CD4-positive, alpha-beta T cell treated with Interleukin-15 for 4 hours (primary cell): ENCODE results near the gene NEGR1.

Experiments
- DNase-seq: peaks from one replicate; pipeline ENCODE4 v3.0.0-alpha.2; 2020; ENCODE audit warnings: low spot score

NEGR1 gene

DNA sequence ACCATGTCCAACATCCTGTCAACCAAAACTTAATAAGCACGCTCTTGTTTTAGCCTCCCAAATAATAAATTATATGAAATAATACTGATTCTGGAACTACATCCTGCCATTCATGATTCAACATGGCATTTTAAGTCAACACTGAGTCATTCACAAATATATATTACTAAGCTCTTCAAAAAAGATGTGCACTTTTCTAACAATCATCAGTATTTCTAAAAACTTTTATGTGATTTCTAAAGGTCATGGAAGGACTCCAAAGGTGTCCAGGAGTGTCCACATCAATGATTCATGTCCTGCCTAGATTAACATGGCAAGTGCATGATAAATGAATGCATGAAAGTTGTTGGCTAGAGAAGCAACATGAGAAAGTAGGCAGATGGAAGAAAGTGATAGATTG, 51.6 kb downstream of the NEGR1 start:
- DNase-seq = no peak

- no peak for DNase-seq
Measured at GRCh38 chr1:72229893-72230292, 52.4 kb downstream of the NEGR1 start.

DNA sequence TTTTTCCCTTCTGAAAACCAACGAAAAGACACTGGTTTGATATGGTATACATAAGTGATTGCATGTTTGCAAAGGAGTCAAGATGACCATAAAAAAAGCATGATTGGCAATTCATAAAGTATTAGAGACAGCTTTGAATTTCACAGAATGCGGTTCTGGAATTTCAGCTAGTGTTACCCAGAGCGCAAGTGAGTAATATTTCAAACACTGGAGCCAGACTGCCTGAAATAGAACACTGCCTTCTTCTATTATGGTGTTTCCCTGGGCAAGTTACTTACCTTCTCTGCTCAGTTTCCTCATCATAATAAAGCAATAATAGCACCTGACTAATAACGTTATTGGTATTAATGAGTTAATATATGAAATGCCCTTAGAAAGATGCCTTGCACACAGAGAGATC, 54.7 kb downstream of the NEGR1 start:
- DNase-seq = no peak

DNA sequence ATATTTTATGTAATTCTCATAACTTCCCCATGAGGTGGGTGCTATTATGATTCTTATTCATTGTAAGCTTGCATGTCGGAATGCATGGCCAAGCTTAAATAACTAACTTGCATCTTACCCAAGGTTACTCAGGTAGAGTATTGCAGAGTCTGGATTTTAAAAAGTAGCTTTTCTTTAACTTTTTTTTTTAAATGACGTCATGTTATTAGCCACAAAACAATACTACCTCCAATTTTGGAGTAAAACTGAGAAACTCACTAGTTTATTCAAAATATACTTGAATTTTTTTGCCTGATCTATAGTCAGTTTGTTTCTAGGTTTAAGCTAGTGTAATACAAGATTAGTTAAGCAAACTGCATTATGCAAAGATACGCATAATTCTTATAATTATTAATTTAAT, 57.8 kb downstream of the NEGR1 start:
- no peak for DNase-seq

DNA sequence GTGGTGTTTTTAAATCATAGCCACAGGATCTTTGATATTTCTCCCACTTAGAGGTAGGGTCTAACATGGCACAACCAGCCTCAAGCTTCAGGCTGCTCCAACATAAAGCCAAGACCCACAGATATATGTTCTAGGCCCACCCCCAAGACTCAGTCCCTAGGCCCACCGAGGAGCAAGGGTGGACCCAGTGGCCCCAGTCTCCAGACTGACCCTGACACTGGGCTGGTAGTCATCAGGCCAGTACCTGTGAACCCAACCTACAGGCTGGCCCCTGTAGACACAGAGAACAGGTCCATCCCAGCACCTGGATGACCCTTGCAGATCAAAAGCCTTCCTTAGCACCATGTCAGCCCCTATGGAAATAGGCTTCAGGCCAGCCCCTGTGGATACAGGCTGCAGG, 60.5 kb downstream of the NEGR1 start:
- DNase-seq = no peak

- DNase-seq = no peak
Measured at GRCh38 chr1:72218141-72218739, 64.1 kb downstream of the NEGR1 start.

GRCh38 chr1:72207059-72207458, 75.3 kb downstream of the NEGR1 start:
- no peak for DNase-seq

GRCh38 chr1:72202761-72203160, 79.6 kb downstream of the NEGR1 start:
- DNase-seq = no peak

DNA sequence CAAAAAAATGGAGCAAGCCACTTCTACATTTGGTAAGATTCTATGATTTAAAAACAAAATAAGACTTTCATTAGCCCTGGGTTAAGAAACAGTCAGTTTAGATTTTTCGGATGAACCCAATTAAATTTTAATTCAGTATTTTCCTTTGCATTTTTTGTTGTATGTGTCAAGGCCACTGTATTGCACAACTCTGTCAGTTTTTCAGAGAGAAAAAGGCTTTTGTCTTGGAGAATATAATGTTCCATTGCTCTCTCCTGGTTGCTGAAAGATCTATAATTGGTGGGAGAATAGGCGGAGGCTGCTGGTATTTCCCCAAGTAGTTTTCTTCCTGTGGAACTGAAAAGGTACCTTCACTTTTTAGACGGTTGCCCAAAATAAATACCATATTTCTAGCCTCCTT, 84.6 kb downstream of the NEGR1 start:
- DNase-seq = no peak

- DNase-seq = no peak
Measured at GRCh38 chr1:72186733-72187307, 95.5 kb downstream of the NEGR1 start.

DNA sequence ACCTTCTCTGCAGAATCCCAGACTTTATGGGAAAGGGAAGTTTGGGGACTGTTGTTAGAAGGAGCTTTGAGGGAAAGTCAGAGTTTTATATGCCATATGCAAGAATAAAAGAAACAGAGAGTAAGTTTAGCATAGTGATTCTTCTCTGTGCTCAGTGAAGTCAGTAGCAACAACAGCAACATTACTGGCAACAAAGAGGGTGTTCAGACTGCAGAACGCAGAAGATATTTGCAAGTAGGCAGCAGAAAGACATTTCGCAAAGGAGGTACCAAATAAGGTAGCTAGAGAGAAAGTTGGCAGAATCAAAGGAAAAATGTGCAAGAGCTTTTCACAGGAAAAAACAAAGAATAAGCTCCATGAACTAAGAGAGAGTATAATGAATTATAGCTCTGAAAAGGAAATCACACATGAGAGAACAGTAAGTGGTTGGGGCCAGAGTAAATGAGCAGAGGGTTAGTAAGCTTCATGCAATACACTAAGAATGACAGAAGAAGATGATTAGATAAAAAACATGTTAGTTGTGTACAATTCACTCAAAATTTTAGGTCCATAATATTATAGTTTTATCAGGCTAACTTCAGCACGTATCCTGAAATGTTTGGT, 98.1 kb downstream of the NEGR1 start:
- no peak for DNase-seq

DNA sequence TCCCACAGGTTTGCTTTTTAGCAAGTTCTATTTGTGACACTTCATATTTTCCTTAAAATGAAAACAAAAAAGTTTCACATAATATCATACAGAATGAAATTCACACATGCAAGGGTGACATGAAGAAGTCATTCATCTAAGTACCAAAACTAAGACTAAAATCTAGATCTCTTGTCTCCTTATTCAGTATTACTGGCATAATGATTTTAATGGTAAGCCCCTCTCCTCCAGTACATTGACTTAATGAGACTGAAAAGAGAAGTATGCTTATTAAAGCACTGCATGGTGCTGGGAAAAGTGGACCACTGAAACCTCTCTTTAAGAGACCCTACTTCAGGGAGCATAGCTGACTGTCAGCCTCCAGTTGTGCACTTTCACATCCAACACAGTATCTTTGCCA, 99.5 kb downstream of the NEGR1 start:
- DNase-seq = no peak

- DNase-seq = no peak
Measured at GRCh38 chr1:72178266-72178665, 104.1 kb downstream of the NEGR1 start.

DNA sequence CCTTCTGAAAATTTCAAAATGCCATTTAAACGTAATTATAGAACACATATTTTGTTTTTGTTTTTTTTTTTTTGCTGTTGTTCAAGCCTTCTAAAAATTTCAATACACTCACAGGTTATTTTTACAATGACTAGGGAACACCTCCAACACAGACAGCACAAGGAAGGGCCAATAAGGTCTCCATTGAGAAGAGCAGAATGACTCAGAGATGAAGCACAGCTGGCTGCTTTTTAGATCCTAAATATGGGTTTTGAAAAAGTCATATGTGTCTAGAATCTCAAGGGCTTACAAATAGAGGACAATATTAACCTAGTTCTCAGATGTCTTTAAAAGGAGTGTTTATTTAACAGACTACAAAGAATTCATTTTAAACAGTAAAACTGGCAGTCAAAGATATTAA, 104.6 kb downstream of the NEGR1 start:
- no peak for DNase-seq

- DNase-seq = no peak
Measured at GRCh38 chr1:72170246-72170645, 112.1 kb downstream of the NEGR1 start.

- no peak for DNase-seq
Measured at GRCh38 chr1:72166426-72166825, 115.9 kb downstream of the NEGR1 start.

- no peak for DNase-seq
Measured at GRCh38 chr1:72150508-72150907, 131.8 kb downstream of the NEGR1 start.

DNA sequence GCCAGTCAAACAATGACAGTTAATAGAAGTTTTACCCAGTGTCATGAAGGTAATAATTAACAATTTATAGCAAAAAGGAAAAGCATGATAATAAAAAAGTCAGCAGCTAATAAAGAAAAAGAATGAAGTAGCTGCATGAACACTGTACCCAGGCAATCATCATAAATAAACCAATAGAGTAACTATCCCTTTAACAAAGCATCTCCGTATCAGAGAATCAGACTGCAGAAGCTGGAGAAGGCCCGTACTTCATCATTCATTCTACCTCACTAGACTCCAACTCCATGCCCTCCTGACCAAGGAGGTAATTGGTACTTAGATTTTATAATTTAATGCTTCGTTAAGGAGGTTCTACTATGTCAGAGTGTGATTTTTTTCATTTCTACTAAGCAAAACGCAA, 140.5 kb downstream of the NEGR1 start:
- DNase-seq = no peak

DNA sequence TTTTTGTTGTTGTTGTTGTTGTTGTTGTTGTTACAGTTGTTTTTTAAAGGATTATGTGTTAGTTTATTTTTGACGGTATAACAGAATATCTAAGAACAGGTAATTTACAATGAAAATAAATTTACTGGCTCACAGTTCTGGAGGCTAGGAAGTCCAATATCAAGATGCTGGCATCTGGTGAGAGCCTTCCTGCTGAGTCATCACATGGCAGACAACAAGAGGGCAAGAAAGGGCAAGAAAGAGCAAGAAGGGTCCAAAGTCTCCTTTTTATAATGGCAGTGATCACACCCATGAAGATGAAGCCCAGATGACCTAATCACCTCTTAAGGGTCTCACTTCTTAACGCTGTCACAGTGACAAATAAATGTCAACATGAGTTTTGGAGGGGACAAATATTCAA, 142.1 kb downstream of the NEGR1 start:
- DNase-seq = no peak

GRCh38 chr1:72137656-72138055, 144.7 kb downstream of the NEGR1 start:
- no peak for DNase-seq

DNA sequence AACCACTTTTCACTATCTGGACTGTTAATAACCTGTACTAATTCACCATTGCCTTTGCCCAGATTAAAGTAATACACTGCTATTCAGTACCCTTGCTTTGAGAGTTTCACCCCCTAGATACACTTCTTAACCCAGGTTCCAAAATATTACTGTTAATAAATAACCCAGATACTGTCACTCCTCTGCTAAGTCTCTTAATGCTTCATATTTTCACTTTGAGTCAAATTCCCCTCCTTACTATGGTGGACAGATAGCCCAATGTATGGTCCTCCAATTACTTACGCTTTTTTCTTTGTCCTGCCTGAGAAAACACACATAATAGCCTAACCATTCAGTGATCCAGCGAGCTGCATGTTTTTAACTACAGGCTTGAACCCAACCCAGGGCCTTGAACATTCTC, 152.5 kb downstream of the NEGR1 start:
- DNase-seq = no peak

GRCh38 chr1:72122099-72122880, 160.0 kb downstream of the NEGR1 start:
- DNase-seq = no peak

DNA sequence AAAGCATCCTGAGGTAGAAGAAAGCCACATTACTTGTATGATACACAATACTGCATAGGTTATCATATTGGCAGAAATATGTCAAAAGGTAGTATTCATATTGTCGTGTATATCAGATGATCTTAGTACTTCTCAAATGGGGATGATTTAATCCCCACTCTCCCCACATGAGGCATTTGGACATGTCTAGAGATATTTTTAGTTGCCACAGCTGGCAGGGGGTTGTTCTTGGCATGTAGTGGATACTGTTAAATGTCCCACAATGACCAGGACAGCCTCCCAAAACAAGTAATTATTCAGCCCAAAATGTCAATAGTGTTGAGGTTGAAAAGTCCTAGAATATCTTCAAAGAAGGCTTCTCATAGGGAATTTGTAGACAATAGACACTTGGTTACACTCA, 162.8 kb downstream of the NEGR1 start:
- DNase-seq = no peak
